Fibroblast of lung (primary cell): ENCODE measurements around the gene PIGP. TPM values are rescaled to one million over a fixed set of nuclear protein-coding genes. Genes with fewer than 3 reads are reported as not detected.

Experiments
- DNase-seq, 2 donors: peaks; one replicate each; pipeline versions ENCODE4 v3.0.0 to v3.0.0-alpha.2; 2010; ENCODE audit warnings: low read depth in 2 of 2
- H2AFZ ChIP-seq: 2 replicates; pipeline ENCODE4 v1.5.1; 2012; ENCODE audit warnings: low read length, control low read depth, inconsistent platforms
- H3K27ac ChIP-seq: 2 replicates; pipeline ENCODE4 v1.5.1; 2011; ENCODE audit warnings: low read length, control low read depth; ENCODE audit not compliant: insufficient read depth
- H3K27me3 ChIP-seq: 2 replicates; pipeline ENCODE4 v1.5.1; 2011; ENCODE audit warnings: mild to moderate bottlenecking, low read length; ENCODE audit not compliant: control insufficient read depth, insufficient read depth
- H3K36me3 ChIP-seq: 2 replicates; pipeline ENCODE4 v1.5.1; 2011; ENCODE audit warnings: low read length; ENCODE audit not compliant: control insufficient read depth, insufficient read depth
- H3K4me1 ChIP-seq: 2 replicates; pipeline ENCODE4 v1.5.1; 2011; ENCODE audit warnings: low read length; ENCODE audit not compliant: control insufficient read depth, insufficient read depth; ENCODE audit errors: extremely low read depth
- H3K4me2 ChIP-seq: 2 replicates; pipeline ENCODE4 v1.5.1; 2011; ENCODE audit warnings: low read length, control low read depth; ENCODE audit not compliant: insufficient read depth; ENCODE audit errors: extremely low read depth
- H3K4me3 ChIP-seq, 4 experiments: fragments of 200-600 bp in 1 of 4; sonication (generic) in 1 of 4; replicated peaks in 1 of 4; 2 replicates each; pipeline ENCODE4 v1.5.1; 2011 to 2016; ENCODE audit warnings: low read length in 4 of 4, low read depth in 3 of 4, mild to moderate bottlenecking in 3 of 4, control low read depth in 2 of 4, inconsistent platforms in 1 of 4, mixed read lengths in 1 of 4; ENCODE audit not compliant: insufficient read depth in 1 of 4; ENCODE audit errors: control extremely low read depth in 1 of 4
- H3K79me2 ChIP-seq: 2 replicates; pipeline ENCODE4 v1.5.1; 2012; ENCODE audit warnings: mild to moderate bottlenecking, low read length, inconsistent platforms; ENCODE audit not compliant: control insufficient read depth, insufficient read depth
- H3K9ac ChIP-seq: 2 replicates; pipeline ENCODE4 v1.5.1; 2011; ENCODE audit warnings: mild to moderate bottlenecking, low read length, control low read depth; ENCODE audit not compliant: insufficient read depth
- H3K9me3 ChIP-seq: 2 replicates; pipeline ENCODE4 v1.5.1; 2012; ENCODE audit warnings: low read depth, low read length; ENCODE audit not compliant: control insufficient read depth, insufficient read depth
- H4K20me1 ChIP-seq: 2 replicates; pipeline ENCODE4 v1.5.1; 2011; ENCODE audit warnings: low read length; ENCODE audit not compliant: control insufficient read depth, insufficient read depth; ENCODE audit errors: extremely low read depth
- CTCF ChIP-seq, 2 donors: IDR thresholded peaks in 1 of 2; conservative IDR thresholded peaks in 1 of 2; 1 replicate in 1 of 2; 2 replicates in 1 of 2; pipeline ENCODE4 v1.5.1; 2011 to 2012; ENCODE audit warnings: low read length in 2 of 2, control low read depth in 1 of 2, inconsistent platforms in 1 of 2, low read depth in 1 of 2, mild to moderate bottlenecking in 1 of 2
- EZH2 ChIP-seq: IDR thresholded peaks from 2 replicates; pipeline ENCODE4 v1.5.1; 2012; ENCODE audit warnings: low read length, control low read depth, mild to moderate bottlenecking; ENCODE audit errors: missing control alignments
- polyA plus RNA-seq, 2 donors: library from polyadenylated mRNA; depleted of rRNA in 1 of 2; stranded (reverse) in 1 of 2; unstranded in 1 of 2; fragments of >200 nt; gene quantifications; 2 replicates each; pipeline ENCODE4 v1.2.1, GENCODE V29; 2011 to 2012; ENCODE audit warnings: missing spikeins in 1 of 2
- total RNA-seq: library from RNA; depleted of rRNA; stranded (reverse); fragments of >200 nt; gene quantifications from 2 replicates; pipeline ENCODE4 v1.2.1, GENCODE V29; 2014

Gene PIGP
- total and polyA plus RNA-seq, 2 donors (not counting 1 experiment from before 2014, with no cell fraction given): 8.6 to 25.9 TPM

DNA sequence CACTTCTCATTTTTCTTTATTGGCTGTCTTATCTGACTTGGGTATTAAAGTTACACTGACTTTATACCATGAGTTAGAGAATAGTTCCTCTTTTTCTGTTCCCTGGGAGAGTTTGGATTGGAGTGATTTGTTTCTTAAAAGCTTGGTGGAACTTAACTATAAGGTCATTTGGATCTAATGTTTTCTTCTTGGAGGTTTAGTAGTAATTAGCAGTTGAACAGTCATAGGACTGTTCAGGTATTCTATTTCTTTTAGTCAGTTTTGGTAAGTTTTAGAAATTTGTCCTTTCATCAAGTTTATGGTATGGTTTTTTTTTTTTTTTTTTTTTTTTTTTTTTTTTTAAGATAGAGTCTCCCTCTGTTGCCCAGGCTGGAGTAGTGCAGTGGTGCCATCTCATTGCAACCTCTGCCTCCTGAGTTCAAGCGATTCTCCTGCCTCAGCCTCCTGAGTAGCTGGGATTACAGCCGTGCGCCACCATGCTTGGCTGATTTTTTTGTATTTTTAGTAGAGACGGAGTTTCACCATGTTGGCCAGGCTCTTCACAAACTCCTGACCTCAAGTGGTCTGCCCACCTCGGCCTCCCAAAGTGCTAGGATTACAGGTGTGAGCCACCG lies 6.4 kb upstream of the PIGP start:
- no peak overlapping the region for H3K27ac ChIP-seq
- H3K36me3 ChIP-seq: no peaks in the 10 kb centered on the region
- no peak overlapping the region for H3K4me2 ChIP-seq
- no peaks in the 10 kb centered on the region for H3K4me1 ChIP-seq
- no peaks in the 10 kb centered on the region for H3K9me3 ChIP-seq
- H2AFZ ChIP-seq: no peak overlapping the region
- H3K27me3 ChIP-seq: no peaks in the 10 kb centered on the region
- DNase-seq: no peak
- H3K79me2 ChIP-seq: peaks cover 75% of the 10 kb centered on the region
- H3K4me3 ChIP-seq: no peak overlapping the region
- no peak overlapping the region for H3K9ac ChIP-seq
- no peak for TF ChIP-seq EZH2
- peak in 1 of 2 donors; percentile 34 for TF ChIP-seq CTCF (conservative IDR thresholded peaks at IDR 0.05 in 1 of 2, IDR thresholded peaks at IDR 0.05 in 1 of 2; ENCODE audit: low read depth in 1 of 2, low read length in 2 of 2)
- peaks cover 5% of the 10 kb centered on the region for H4K20me1 ChIP-seq

GRCh38 chr21:37077403-37077802 lies 4.5 kb upstream of the PIGP start:
- H3K9me3 ChIP-seq: no peaks in the 10 kb centered on the region
- no peak for DNase-seq
- peaks cover 71% of the 10 kb centered on the region for H3K79me2 ChIP-seq
- no peak overlapping the region for H3K9ac ChIP-seq
- H3K27ac ChIP-seq: no peak overlapping the region
- H3K4me3 ChIP-seq: no peak overlapping the region
- H2AFZ ChIP-seq: no peak overlapping the region
- H3K4me1 ChIP-seq: no peaks in the 10 kb centered on the region
- H4K20me1 ChIP-seq: peaks cover 2% of the 10 kb centered on the region
- no peak overlapping the region for H3K4me2 ChIP-seq
- TF ChIP-seq EZH2: no peak
- TF ChIP-seq CTCF (conservative IDR thresholded peaks at IDR 0.05 in 1 of 2, IDR thresholded peaks at IDR 0.05 in 1 of 2; ENCODE audit: low read depth in 1 of 2, low read length in 2 of 2): no peak
- H3K27me3 ChIP-seq: no peaks in the 10 kb centered on the region
- no peaks in the 10 kb centered on the region for H3K36me3 ChIP-seq

DNA sequence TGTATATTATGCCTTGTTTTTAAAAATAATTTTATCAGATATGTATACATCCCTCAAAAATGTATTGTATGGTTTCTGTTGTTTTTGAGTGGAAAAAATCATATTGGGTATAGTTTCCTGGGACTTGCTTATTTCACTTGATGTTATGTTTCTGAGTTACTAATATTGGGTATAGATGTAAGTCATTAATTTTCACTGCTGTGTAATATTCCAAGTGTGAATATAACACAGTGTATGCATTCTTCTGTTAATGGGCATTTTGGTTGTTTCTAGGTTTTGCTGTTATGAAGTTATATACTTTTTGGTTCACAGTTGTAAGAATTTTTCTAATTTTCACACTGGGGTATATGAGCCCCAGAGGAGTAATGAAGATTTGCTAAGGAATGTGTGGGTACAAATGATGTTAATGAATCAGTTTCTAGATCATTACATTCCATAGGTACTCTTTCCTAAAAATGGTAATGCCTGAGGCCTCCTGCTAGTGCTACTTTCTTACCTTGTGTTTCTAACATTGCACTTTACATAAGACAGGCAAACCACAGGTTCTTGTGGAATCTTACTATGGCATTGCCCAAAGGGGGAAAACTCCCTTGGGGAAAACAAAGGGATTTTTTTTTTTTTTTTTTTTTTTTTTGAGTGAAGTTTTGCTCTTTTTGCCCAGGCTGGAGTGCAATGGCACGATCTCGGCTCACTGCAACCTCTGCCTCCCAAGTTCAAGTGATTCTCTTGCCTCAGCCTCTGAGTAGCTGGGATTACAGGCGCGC lies 3.4 kb upstream of the PIGP start:
- TF ChIP-seq EZH2: no peak
- no peak for TF ChIP-seq CTCF (conservative IDR thresholded peaks at IDR 0.05 in 1 of 2, IDR thresholded peaks at IDR 0.05 in 1 of 2; ENCODE audit: low read depth in 1 of 2, low read length in 2 of 2)
- Histone ChIP-seq H3K4me2 (no peak overlapping the region), H3K9me3 (no peaks in the 10 kb centered on the region), H3K27me3 (no peaks in the 10 kb centered on the region), H3K4me3 (no peak overlapping the region), H3K4me1 (peaks cover 3% of the 10 kb centered on the region), H3K27ac (no peak overlapping the region), H3K9ac (no peak overlapping the region), H3K36me3 (no peaks in the 10 kb centered on the region), H2AFZ (no peak overlapping the region), H4K20me1 (peaks cover 2% of the 10 kb centered on the region), H3K79me2 (peaks cover 66% of the 10 kb centered on the region)
- no peak for DNase-seq
